ENCODE results near the gene SUSD2. TPM values are rescaled to one million over a fixed set of nuclear protein-coding genes. Genes with fewer than 3 reads are reported as not detected.

Gene SUSD2
- total and polyA plus RNA-seq, 2 donors from 2014 or later: 14.8 to 25.2 TPM

GRCh38 chr22:24214467-24215285 is 33.4 kb downstream of the SUSD2 start:
- FAIRE-seq (no peak), DNase-seq (no peak)
- Histone ChIP-seq H3K9me3 (ENCODE audit: control insufficient read depth in 2 of 3, insufficient read depth in 1 of 3, low read length in 3 of 3) (no peaks in the 10 kb centered on the region), H3K4me1 (ENCODE audit: control insufficient read depth in 2 of 3, insufficient read depth in 2 of 3, low read depth in 1 of 3, low read length in 3 of 3) (no peaks in the 10 kb centered on the region), H3K27me3 (ENCODE audit: control insufficient read depth, insufficient read depth, low read length) (no peaks in the 10 kb centered on the region), H3K4me3 (ENCODE audit: low read length in 3 of 3) (no peak overlapping the region), H3K9ac (ENCODE audit: low read length in 3 of 3) (no peak overlapping the region), H3K36me3 (ENCODE audit: control insufficient read depth in 2 of 3, insufficient read depth in 3 of 3, low read length in 3 of 3) (no peaks in the 10 kb centered on the region), H3K27ac (ENCODE audit: low read depth in 2 of 2, low read length in 2 of 2) (no peak overlapping the region)
- intact Hi-C loops (cut with DNase I): no loop called here
- TF ChIP-seq, protein P1, sequence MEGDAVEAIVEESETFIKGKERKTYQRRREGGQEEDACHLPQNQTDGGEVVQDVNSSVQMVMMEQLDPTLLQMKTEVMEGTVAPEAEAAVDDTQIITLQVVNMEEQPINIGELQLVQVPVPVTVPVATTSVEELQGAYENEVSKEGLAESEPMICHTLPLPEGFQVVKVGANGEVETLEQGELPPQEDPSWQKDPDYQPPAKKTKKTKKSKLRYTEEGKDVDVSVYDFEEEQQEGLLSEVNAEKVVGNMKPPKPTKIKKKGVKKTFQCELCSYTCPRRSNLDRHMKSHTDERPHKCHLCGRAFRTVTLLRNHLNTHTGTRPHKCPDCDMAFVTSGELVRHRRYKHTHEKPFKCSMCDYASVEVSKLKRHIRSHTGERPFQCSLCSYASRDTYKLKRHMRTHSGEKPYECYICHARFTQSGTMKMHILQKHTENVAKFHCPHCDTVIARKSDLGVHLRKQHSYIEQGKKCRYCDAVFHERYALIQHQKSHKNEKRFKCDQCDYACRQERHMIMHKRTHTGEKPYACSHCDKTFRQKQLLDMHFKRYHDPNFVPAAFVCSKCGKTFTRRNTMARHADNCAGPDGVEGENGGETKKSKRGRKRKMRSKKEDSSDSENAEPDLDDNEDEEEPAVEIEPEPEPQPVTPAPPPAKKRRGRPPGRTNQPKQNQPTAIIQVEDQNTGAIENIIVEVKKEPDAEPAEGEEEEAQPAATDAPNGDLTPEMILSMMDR (IDR thresholded peaks at IDR 0.05; ENCODE audit: borderline replicate concordance, extremely low read depth, insufficient read depth): no peak

DNA sequence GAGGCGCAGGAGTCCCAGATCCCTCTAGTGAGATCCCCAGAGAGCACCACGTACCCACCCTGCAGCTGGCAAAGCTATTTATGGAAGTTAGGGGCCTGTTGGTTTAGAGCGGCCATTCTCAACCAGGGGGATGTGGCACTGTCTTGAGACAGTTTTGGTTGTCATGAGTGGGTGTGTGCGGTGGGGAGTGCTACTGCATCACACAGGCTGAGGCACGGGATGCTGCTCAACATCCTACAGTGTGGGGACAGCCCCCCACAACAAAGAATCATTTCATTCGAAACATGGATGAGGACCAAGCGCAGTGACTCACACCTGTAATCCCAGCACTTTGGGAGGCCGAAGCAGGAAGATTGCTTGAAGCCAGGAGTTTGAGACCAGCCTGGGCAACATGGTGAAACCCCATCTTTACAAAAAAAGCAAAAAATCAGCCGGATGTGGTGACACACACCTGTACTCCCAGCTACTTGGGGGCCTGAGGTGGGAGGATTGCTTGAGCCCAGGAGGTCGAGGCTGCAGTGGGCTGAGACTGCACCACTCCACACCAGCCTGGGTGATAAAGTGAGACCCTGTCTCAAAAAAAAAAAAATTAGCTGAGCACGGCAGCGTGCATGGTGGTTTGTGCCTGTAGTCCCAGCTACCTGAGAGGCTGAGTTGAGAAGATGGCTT is 35.4 kb downstream of the SUSD2 start:
- intact Hi-C loops (cut with DNase I): no loop called here
- TF ChIP-seq, protein P1 (IDR thresholded peaks at IDR 0.05; ENCODE audit: borderline replicate concordance, extremely low read depth, insufficient read depth): no peak

DNA sequence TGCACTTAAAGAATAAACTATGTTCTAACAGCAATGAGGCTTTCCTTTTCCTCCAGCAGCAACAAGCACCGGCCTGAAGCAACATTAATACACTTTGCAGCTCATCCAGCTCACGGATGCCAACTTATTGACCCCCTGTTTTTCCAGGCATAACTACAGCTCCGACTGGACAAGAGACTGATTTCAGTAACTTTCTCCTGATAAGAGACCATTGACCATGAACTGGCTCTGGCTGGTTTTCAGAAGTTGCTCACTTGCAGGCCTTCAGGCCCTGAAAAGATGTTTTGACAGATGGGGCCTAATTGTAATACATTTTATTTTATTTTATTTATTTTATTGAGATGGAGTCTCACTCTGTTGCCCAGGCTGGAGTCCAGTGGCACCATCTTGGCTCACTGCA is 36.1 kb downstream of the SUSD2 start:
- TF ChIP-seq, protein P1 (IDR thresholded peaks at IDR 0.05; ENCODE audit: borderline replicate concordance, extremely low read depth, insufficient read depth): no peak
- DNase-seq (no peak), FAIRE-seq (no peak)
- no peaks in the 10 kb centered on the region for H3K4me1 ChIP-seq (ENCODE audit: control insufficient read depth in 2 of 3, insufficient read depth in 2 of 3, low read depth in 1 of 3, low read length in 3 of 3)
- H3K27ac ChIP-seq (ENCODE audit: low read depth in 2 of 2, low read length in 2 of 2): no peak overlapping the region
- no peaks in the 10 kb centered on the region for H3K27me3 ChIP-seq (ENCODE audit: control insufficient read depth, insufficient read depth, low read length)
- no peaks in the 10 kb centered on the region for H3K36me3 ChIP-seq (ENCODE audit: control insufficient read depth in 2 of 3, insufficient read depth in 3 of 3, low read length in 3 of 3)
- no peak overlapping the region for H3K4me3 ChIP-seq (ENCODE audit: low read length in 3 of 3)
- H3K9ac ChIP-seq (ENCODE audit: low read length in 3 of 3): no peak overlapping the region
- no peaks in the 10 kb centered on the region for H3K9me3 ChIP-seq (ENCODE audit: control insufficient read depth in 2 of 3, insufficient read depth in 1 of 3, low read length in 3 of 3)
- intact Hi-C loops (cut with DNase I): no loop called here

More for the DNA sequence above, 35.4 kb downstream of the SUSD2 start:
- H3K9ac ChIP-seq (ENCODE audit: low read length in 3 of 3): no peak overlapping the region
- no peak overlapping the region for H3K27ac ChIP-seq (ENCODE audit: low read depth in 2 of 2, low read length in 2 of 2)
- no peaks in the 10 kb centered on the region for H3K4me1 ChIP-seq (ENCODE audit: control insufficient read depth in 2 of 3, insufficient read depth in 2 of 3, low read depth in 1 of 3, low read length in 3 of 3)
- FAIRE-seq (no peak), DNase-seq (no peak)
- no peaks in the 10 kb centered on the region for H3K9me3 ChIP-seq (ENCODE audit: control insufficient read depth in 2 of 3, insufficient read depth in 1 of 3, low read length in 3 of 3)
- H3K27me3 ChIP-seq (ENCODE audit: control insufficient read depth, insufficient read depth, low read length): no peaks in the 10 kb centered on the region
- H3K4me3 ChIP-seq (ENCODE audit: low read length in 3 of 3): no peak overlapping the region
- H3K36me3 ChIP-seq (ENCODE audit: control insufficient read depth in 2 of 3, insufficient read depth in 3 of 3, low read length in 3 of 3): no peaks in the 10 kb centered on the region

Data from kidney (tissue), 14 donors.